ENCODE results near the gene B3GALT4.

B3GALT4 gene

DNA sequence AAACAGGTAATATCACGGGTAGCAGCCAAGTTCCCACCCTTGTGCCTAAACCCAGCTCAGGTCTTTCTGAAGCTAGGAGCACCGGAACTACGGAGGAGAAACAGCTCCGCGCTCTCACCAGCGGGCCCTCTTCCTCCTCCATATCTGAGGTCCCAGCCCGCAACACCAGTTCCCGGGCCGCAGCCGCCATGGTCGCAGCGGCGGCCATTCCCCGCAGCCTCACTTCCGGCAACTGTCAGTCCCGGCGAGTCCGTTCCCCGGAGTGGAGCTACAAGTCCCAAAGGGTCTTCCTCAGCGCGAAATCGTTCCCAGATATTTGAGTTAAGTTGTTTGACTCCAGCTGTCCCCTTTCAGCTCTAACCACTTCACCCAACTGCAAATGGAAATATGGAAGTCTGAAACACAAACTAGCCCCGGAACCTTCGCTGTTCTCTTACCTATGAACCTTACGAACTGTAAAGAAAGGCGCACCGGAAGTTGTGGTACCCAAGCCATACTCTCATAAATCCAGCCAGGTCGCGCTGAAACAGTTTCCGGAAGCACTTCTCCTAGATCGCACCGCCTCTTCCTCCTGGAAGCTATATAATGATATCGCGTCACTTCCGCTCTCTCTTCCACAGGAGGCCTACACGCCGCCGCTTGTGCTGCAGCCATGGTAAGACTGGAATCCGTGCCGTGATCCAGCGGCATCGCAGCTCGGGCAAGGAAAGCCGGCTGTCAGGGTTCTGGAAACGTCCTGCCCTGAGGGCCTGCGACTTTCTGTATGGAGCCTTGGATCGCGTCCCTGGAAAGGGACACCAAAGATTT lies 5.3 kb upstream of the B3GALT4 start, which contains the start of the genes RPS18 and VPS52 (continued):
- TF ChIP-seq, protein P1, sequence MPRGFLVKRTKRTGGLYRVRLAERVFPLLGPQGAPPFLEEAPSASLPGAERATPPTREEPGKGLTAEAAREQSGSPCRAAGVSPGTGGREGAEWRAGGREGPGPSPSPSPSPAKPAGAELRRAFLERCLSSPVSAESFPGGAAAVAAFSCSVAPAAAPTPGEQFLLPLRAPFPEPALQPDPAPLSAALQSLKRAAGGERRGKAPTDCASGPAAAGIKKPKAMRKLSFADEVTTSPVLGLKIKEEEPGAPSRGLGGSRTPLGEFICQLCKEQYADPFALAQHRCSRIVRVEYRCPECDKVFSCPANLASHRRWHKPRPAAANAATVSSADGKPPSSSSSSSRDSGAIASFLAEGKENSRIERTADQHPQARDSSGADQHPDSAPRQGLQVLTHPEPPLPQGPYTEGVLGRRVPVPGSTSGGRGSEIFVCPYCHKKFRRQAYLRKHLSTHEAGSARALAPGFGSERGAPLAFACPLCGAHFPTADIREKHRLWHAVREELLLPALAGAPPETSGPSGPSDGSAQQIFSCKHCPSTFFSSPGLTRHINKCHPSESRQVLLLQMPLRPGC (tag by site-specific recombination; IDR thresholded peaks at IDR 0.05) = peak; percentile 64
- TF ChIP-seq SETDB1 (IDR thresholded peaks at IDR 0.05; ENCODE audit: insufficient read length, low read length) = no peak
- TF ChIP-seq HOXC10 (CRISPR knock-in tag; IDR thresholded peaks at IDR 0.05) = peak; percentile 91
- TF ChIP-seq ZBTB17 (tag by site-specific recombination; IDR thresholded peaks at IDR 0.05) = peak; percentile 86
- TF ChIP-seq, protein P2, sequence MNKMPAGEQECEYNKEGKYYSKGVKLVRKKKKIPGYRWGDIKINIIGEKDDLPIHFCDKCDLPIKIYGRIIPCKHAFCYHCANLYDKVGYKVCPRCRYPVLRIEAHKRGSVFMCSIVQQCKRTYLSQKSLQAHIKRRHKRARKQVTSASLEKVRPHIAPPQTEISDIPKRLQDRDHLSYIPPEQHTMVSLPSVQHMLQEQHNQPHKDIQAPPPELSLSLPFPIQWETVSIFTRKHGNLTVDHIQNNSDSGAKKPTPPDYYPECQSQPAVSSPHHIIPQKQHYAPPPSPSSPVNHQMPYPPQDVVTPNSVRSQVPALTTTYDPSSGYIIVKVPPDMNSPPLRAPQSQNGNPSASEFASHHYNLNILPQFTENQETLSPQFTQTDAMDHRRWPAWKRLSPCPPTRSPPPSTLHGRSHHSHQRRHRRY (tag by site-specific recombination; IDR thresholded peaks at IDR 0.05) = no peak
- no peak for TF ChIP-seq ZNF37A (tag by site-specific recombination; IDR thresholded peaks at IDR 0.05)
- no peak for TF ChIP-seq ZNF473 (tag by site-specific recombination; IDR thresholded peaks at IDR 0.05)
- no peak for TF ChIP-seq ZNF544 (tag by site-specific recombination; IDR thresholded peaks at IDR 0.05)
- TF ChIP-seq ZNF146 (tag by site-specific recombination; IDR thresholded peaks at IDR 0.05) = no peak
- TF ChIP-seq, protein P3, sequence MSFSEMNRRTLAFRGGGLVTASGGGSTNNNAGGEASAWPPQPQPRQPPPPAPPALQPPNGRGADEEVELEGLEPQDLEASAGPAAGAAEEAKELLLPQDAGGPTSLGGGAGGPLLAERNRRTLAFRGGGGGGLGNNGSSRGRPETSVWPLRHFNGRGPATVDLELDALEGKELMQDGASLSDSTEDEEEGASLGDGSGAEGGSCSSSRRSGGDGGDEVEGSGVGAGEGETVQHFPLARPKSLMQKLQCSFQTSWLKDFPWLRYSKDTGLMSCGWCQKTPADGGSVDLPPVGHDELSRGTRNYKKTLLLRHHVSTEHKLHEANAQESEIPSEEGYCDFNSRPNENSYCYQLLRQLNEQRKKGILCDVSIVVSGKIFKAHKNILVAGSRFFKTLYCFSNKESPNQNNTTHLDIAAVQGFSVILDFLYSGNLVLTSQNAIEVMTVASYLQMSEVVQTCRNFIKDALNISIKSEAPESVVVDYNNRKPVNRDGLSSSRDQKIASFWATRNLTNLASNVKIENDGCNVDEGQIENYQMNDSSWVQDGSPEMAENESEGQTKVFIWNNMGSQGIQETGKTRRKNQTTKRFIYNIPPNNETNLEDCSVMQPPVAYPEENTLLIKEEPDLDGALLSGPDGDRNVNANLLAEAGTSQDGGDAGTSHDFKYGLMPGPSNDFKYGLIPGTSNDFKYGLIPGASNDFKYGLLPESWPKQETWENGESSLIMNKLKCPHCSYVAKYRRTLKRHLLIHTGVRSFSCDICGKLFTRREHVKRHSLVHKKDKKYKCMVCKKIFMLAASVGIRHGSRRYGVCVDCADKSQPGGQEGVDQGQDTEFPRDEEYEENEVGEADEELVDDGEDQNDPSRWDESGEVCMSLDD (tag by site-specific recombination; IDR thresholded peaks at IDR 0.05) = peak; percentile 75
- TF ChIP-seq ZBTB8A (tag by site-specific recombination; IDR thresholded peaks at IDR 0.05) = peak; percentile 66
- TF ChIP-seq ZNF274 (IDR thresholded peaks at IDR 0.05; ENCODE audit: low read length) = no peak
- TF ChIP-seq ZNF274 (tag by site-specific recombination; IDR thresholded peaks at IDR 0.05; ENCODE audit: borderline replicate concordance) = no peak
- TF ChIP-seq SCRT1 (tag by site-specific recombination; IDR thresholded peaks at IDR 0.05; ENCODE audit: borderline replicate concordance) = no peak; the same call in 1 of the 2 replicates
- TF ChIP-seq, protein P4, sequence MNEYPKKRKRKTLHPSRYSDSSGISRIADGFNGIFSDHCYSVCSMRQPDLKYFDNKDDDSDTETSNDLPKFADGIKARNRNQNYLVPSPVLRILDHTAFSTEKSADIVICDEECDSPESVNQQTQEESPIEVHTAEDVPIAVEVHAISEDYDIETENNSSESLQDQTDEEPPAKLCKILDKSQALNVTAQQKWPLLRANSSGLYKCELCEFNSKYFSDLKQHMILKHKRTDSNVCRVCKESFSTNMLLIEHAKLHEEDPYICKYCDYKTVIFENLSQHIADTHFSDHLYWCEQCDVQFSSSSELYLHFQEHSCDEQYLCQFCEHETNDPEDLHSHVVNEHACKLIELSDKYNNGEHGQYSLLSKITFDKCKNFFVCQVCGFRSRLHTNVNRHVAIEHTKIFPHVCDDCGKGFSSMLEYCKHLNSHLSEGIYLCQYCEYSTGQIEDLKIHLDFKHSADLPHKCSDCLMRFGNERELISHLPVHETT (tag by site-specific recombination; IDR thresholded peaks at IDR 0.05) = peak; percentile 96
- TF ChIP-seq ZNF24 (tag by site-specific recombination; IDR thresholded peaks at IDR 0.05) = peak; percentile 52
- TF ChIP-seq ZNF221 (tag by site-specific recombination; IDR thresholded peaks at IDR 0.05; ENCODE audit: borderline replicate concordance) = no peak
- TF ChIP-seq ZNF571 (tag by site-specific recombination; IDR thresholded peaks at IDR 0.05) = no peak
- no peak; the same call in 1 of the 2 replicates for TF ChIP-seq ZNF214 (tag by site-specific recombination; IDR thresholded peaks at IDR 0.05; ENCODE audit: borderline replicate concordance)
- no peak for TF ChIP-seq ZNF677 (tag by site-specific recombination; IDR thresholded peaks at IDR 0.05)
- TF ChIP-seq ZNF621 (tag by site-specific recombination; IDR thresholded peaks at IDR 0.05) = no peak
- TF ChIP-seq ZNF423 (tag by site-specific recombination; IDR thresholded peaks at IDR 0.05) = 0 out of 2 replicates have a peak, but pooled peaks have one; percentile 10
- TF ChIP-seq ZNF138 (tag by site-specific recombination; IDR thresholded peaks at IDR 0.05; ENCODE audit: borderline replicate concordance) = no peak
- TF ChIP-seq, protein P5, sequence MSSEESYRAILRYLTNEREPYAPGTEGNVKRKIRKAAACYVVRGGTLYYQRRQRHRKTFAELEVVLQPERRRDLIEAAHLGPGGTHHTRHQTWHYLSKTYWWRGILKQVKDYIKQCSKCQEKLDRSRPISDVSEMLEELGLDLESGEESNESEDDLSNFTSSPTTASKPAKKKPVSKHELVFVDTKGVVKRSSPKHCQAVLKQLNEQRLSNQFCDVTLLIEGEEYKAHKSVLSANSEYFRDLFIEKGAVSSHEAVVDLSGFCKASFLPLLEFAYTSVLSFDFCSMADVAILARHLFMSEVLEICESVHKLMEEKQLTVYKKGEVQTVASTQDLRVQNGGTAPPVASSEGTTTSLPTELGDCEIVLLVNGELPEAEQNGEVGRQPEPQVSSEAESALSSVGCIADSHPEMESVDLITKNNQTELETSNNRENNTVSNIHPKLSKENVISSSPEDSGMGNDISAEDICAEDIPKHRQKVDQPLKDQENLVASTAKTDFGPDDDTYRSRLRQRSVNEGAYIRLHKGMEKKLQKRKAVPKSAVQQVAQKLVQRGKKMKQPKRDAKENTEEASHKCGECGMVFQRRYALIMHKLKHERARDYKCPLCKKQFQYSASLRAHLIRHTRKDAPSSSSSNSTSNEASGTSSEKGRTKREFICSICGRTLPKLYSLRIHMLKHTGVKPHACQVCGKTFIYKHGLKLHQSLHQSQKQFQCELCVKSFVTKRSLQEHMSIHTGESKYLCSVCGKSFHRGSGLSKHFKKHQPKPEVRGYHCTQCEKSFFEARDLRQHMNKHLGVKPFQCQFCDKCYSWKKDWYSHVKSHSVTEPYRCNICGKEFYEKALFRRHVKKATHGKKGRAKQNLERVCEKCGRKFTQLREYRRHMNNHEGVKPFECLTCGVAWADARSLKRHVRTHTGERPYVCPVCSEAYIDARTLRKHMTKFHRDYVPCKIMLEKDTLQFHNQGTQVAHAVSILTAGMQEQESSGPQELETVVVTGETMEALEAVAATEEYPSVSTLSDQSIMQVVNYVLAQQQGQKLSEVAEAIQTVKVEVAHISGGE (tag by site-specific recombination; conservative IDR thresholded peaks at IDR 0.05; ENCODE audit: low read depth) = peak; percentile 100
- TF ChIP-seq ZNF514 (tag by site-specific recombination; IDR thresholded peaks at IDR 0.05) = no peak
- TF ChIP-seq, protein P6, sequence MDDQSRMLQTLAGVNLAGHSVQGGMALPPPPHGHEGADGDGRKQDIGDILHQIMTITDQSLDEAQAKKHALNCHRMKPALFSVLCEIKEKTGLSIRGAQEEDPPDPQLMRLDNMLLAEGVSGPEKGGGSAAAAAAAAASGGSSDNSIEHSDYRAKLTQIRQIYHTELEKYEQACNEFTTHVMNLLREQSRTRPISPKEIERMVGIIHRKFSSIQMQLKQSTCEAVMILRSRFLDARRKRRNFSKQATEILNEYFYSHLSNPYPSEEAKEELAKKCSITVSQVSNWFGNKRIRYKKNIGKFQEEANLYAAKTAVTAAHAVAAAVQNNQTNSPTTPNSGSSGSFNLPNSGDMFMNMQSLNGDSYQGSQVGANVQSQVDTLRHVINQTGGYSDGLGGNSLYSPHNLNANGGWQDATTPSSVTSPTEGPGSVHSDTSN (CRISPR knock-in tag; IDR thresholded peaks at IDR 0.05) = peak; percentile 78
- no peak for TF ChIP-seq ZNF354C (tag by site-specific recombination; IDR thresholded peaks at IDR 0.05; ENCODE audit: borderline replicate concordance, low read depth)
